AG04449 (cell line): Measurements from ENCODE around the gene PRKAR1B.

Source experiments
- CTCF ChIA-PET: fragments of 350-600 bp; formaldehyde crosslinking; extraction: SDS; loops from one replicate; lab custom pipeline; 2021; ENCODE audit warnings: antibody characterized with exemption; lab: Yijun Ruan, JAX
- POLR2A ChIA-PET: fragments of 400-600, 350-600 bp; formaldehyde crosslinking; extraction: SDS; loops from one replicate; lab custom pipeline; 2020; ENCODE audit warnings: antibody characterized with exemption, inconsistent platforms; lab: Yijun Ruan, JAX
- DNase-seq: peaks from one replicate; pipeline ENCODE4 v3.0.0-alpha.2; 2010; ENCODE audit warnings: low read depth, low spot score
- H3K4me3 ChIP-seq: 2 replicates; pipeline ENCODE4 v1.5.1; 2011; ENCODE audit warnings: low read depth, mild to moderate bottlenecking, control low read depth, low read length
- CTCF ChIP-seq: IDR thresholded peaks from one replicate; pipeline ENCODE4 v1.5.1; 2011; ENCODE audit warnings: mild to moderate bottlenecking, moderate library complexity, low read length, control low read depth, inconsistent platforms; ENCODE audit not compliant: insufficient read depth; ENCODE audit errors: missing control alignments

Gene PRKAR1B

GRCh38 chr7:571718-572415 lies 155.2 kb downstream of the PRKAR1B start:
- H3K4me3 ChIP-seq, result no peak overlapping the region
- no peak for TF ChIP-seq CTCF
- ChIA-PET CTCF (no interaction called here), POLR2A (no interaction called here)
- DNase-seq, result no peak

GRCh38 chr7:571096-571717 lies 155.9 kb downstream of the PRKAR1B start:
- ChIA-PET CTCF (no interaction called here), POLR2A (no interaction called here)
- H3K4me3 ChIP-seq, result no peak overlapping the region
- TF ChIP-seq CTCF, result no peak
- DNase-seq, result no peak

GRCh38 chr7:570801-571070 lies 156.3 kb downstream of the PRKAR1B start:
- POLR2A ChIA-PET, result no interaction called here
- CTCF ChIA-PET, result no interaction called here
- no peak overlapping the region for H3K4me3 ChIP-seq
- no peak for TF ChIP-seq CTCF
- no peak for DNase-seq

- POLR2A ChIA-PET, result no interaction called here
- TF ChIP-seq CTCF, result no peak
- CTCF ChIA-PET, result no interaction called here
- H3K4me3 ChIP-seq, result no peak overlapping the region
- DNase-seq, result no peak
Measured at GRCh38 chr7:569996-570800, 156.9 kb downstream of the PRKAR1B start.

- CTCF ChIA-PET, result no interaction called here
- POLR2A ChIA-PET, result no interaction called here
- no peak for TF ChIP-seq CTCF
- no peak overlapping the region for H3K4me3 ChIP-seq
- DNase-seq, result no peak
Measured at GRCh38 chr7:569071-569855, 157.8 kb downstream of the PRKAR1B start.
